ENCODE results near the gene GTPBP1. TPM values are rescaled to one million over a fixed set of nuclear protein-coding genes. Genes with fewer than 3 reads are reported as not detected.

GTPBP1 gene
- total RNA-seq, 3 donors from 2014 or later (not counting 1 experiment from before 2014, with no cell fraction given) = 236 to 259 (median 249) TPM

DNA sequence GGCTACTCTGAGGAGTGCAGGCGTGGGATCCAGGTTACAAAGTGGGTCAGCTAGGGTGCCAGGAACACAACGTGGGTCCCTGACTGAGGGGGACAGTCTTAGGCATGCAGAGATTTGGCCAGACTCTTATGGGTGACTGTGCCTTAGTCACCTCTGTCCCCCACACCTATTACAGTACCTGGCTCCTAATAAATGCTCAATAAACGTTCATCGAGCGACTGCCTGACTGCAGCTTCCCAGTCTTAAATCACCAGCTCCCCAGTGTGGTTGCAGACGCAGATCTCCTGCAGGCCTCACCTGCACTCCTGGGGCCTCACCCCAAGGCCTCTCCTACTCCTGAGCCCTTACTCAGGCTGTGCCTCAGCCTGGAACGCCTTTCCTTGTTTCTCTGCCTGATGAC, 53.3 kb downstream of the GTPBP1 start:
- peaks cover 34 to 39% of the 10 kb centered on the region in 2 donors for H3K4me1 Mint-ChIP-seq
- ATAC-seq (no peak), DNase-seq (no peak)
- H3K27ac ChIP-seq (ENCODE audit: low read length) = no peak overlapping the region
- peak overlapping the region; percentile 47 for H3K4me3 Mint-ChIP-seq
- no peak overlapping the region for H3K27ac Mint-ChIP-seq
- no peak overlapping the region for H3K4me3 ChIP-seq (ENCODE audit: low read length)
- TF ChIP-seq, protein P1, sequence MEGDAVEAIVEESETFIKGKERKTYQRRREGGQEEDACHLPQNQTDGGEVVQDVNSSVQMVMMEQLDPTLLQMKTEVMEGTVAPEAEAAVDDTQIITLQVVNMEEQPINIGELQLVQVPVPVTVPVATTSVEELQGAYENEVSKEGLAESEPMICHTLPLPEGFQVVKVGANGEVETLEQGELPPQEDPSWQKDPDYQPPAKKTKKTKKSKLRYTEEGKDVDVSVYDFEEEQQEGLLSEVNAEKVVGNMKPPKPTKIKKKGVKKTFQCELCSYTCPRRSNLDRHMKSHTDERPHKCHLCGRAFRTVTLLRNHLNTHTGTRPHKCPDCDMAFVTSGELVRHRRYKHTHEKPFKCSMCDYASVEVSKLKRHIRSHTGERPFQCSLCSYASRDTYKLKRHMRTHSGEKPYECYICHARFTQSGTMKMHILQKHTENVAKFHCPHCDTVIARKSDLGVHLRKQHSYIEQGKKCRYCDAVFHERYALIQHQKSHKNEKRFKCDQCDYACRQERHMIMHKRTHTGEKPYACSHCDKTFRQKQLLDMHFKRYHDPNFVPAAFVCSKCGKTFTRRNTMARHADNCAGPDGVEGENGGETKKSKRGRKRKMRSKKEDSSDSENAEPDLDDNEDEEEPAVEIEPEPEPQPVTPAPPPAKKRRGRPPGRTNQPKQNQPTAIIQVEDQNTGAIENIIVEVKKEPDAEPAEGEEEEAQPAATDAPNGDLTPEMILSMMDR (IDR thresholded peaks at IDR 0.05) = no peak
- WGBS (ENCODE audit: insufficient coverage) = 90% methylated on average over 7 of the region's 7 CpGs
- H3K36me3 Mint-ChIP-seq = peaks cover 7% of the 10 kb centered on the region
- no peaks in the 10 kb centered on the region for H3K27me3 ChIP-seq (ENCODE audit: control insufficient read depth, insufficient read depth, low read length)
- no peaks in the 10 kb centered on the region for H3K36me3 ChIP-seq (ENCODE audit: control insufficient read depth, insufficient read depth, low read length)
- peaks cover 55% of the 10 kb centered on the region for H3K4me1 ChIP-seq (ENCODE audit: control insufficient read depth, insufficient read depth, low read length)
- H3K9me3 Mint-ChIP-seq = no peaks in the 10 kb centered on the region
- H3K27me3 Mint-ChIP-seq (ENCODE audit: low read depth in 2 of 2) = no peaks in the 10 kb centered on the region
- no peaks in the 10 kb centered on the region for H3K9me3 ChIP-seq (ENCODE audit: control insufficient read depth, insufficient read depth, low read length)
- intact Hi-C loops (cut with micrococcal nuclease) = loop anchor here (5.0 to 10.0 kb wide), 2 partner anchors 33 to 254 kb away; partner anchors contain the start of genes DDX17 and DNAL4

DNA sequence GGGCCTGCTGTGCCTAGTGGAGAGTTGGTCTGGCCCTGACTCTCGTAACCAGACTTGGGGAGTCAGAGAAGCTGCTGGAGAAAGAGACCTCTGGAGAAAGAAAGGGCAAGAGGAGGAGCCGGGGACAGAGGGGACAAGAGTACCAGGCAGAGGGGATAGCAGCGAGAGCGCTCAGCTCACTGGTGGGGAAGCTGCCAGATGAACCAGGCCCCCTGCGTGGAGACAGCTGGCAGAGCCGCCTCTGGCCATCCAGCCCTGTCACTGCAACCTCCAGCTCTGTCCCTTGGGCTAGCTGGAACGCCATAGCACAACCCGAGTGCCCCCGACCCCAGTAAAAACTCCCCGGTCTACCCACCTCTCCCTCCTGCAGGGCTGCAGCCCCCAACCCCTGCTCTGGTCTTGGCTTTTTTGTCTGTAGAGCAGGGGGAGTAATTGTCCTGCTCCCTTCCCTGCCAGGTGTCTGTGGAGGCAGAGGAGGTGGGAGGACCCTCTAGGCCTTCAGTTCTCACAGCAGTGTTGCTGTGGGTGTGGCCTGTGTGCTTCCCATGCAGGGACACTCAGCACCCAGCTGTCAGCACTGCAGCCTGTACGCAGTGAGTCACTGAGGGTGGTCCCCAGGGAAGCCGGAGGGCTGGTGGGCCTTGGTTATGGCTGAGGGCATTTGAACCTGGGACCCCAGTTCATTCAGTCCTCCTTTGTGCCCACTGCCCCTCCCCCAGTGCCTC, 54.9 kb downstream of the GTPBP1 start:
- ATAC-seq (no peak), DNase-seq (no peak)
- Histone ChIP-seq H3K27me3 (ENCODE audit: control insufficient read depth, insufficient read depth, low read length) (no peaks in the 10 kb centered on the region), H3K4me1 (ENCODE audit: control insufficient read depth, insufficient read depth, low read length) (peaks cover 51% of the 10 kb centered on the region), H3K36me3 (ENCODE audit: control insufficient read depth, insufficient read depth, low read length) (no peaks in the 10 kb centered on the region), H3K27ac (ENCODE audit: low read length) (no peak overlapping the region), H3K4me3 (ENCODE audit: low read length) (no peak overlapping the region), H3K9me3 (ENCODE audit: control insufficient read depth, insufficient read depth, low read length) (no peaks in the 10 kb centered on the region)
- TF ChIP-seq, protein P1 (IDR thresholded peaks at IDR 0.05) = no peak
- WGBS (ENCODE audit: insufficient coverage) = 90% methylated on average over 12 of the region's 12 CpGs
- H3K4me1 Mint-ChIP-seq = peaks cover 21 to 34% of the 10 kb centered on the region in 2 donors
- no peaks in the 10 kb centered on the region for H3K9me3 Mint-ChIP-seq
- no peaks in the 10 kb centered on the region for H3K36me3 Mint-ChIP-seq
- H3K27ac Mint-ChIP-seq = no peak overlapping the region
- intact Hi-C loops (cut with micrococcal nuclease) = no loop called here
- H3K4me3 Mint-ChIP-seq = no peak overlapping the region
- no peaks in the 10 kb centered on the region for H3K27me3 Mint-ChIP-seq (ENCODE audit: low read depth in 2 of 2)

DNA sequence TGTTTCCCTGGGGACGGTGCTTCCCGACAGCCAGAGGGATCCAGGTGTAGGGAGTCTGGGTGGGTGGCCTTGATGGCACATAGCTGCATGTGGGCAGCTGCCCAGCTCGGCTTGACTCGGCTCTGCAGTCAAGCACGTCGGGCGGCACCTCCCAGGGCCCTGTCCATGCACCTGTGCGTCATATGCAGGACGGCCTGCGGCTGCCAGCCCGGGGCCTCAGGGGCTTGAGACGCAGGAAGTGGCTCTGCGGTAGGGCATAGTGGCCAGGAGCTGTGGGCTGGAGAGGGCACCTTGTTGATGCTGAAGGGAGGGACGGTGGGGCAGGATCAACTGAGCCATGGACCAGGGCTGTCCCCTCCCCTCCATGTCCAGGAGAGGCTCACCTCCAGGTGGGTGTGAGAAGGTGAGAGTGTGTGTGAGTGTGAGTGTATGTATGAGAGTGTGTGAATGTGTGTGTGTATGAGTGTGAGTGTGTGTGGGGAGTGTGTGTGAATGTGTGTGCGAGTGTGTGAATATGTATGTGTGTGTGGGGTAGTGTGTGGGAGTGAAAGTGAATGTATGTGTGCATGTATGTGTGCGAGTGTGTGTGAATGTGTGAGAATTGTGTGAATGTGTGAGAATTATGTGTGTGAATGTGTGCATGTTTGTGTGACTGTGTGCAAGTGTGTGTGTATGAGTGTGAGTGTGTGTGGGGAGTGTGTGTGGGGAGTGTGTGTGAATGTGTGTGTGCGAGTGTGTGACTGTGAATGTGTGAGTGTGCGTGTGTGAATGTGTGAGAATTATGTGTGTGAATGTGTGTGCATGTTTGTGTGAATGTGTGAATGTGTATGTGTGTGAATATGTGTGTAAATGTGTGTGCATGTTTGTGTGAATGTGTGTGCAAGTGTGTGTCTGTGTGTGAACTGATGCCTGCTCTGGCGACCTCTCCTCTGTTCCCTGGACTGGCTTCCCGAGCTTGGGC, 55.7 kb downstream of the GTPBP1 start:
- intact Hi-C loops (cut with micrococcal nuclease) = no loop called here
- Mint-ChIP-seq H3K4me3 (no peak overlapping the region), H3K36me3 (no peaks in the 10 kb centered on the region), H3K27me3 (ENCODE audit: low read depth in 2 of 2) (no peaks in the 10 kb centered on the region), H3K27ac (no peak overlapping the region), H3K4me1 (peaks cover 21 to 33% of the 10 kb centered on the region in 2 donors), H3K9me3 (no peaks in the 10 kb centered on the region)
- Histone ChIP-seq H3K27ac (ENCODE audit: low read length) (no peak overlapping the region), H3K4me3 (ENCODE audit: low read length) (no peak overlapping the region), H3K4me1 (ENCODE audit: control insufficient read depth, insufficient read depth, low read length) (peaks cover 55% of the 10 kb centered on the region), H3K36me3 (ENCODE audit: control insufficient read depth, insufficient read depth, low read length) (no peaks in the 10 kb centered on the region), H3K27me3 (ENCODE audit: control insufficient read depth, insufficient read depth, low read length) (no peaks in the 10 kb centered on the region), H3K9me3 (ENCODE audit: control insufficient read depth, insufficient read depth, low read length) (no peaks in the 10 kb centered on the region)
- TF ChIP-seq, protein P1 (IDR thresholded peaks at IDR 0.05) = no peak
- WGBS (ENCODE audit: insufficient coverage) = 57% methylated on average over 20 of the region's 20 CpGs
- ATAC-seq = peak; percentile 13 to 33 (median 28)
- no peak for DNase-seq
